Heart left ventricle (tissue), 16 donors: ENCODE data around the gene STOML1. TPM values are rescaled to one million over a fixed set of nuclear protein-coding genes. Genes with fewer than 3 reads are reported as not detected.

Source experiments
- ATAC-seq, 4 donors: fragments of 200-7000 bp; cut with Tn5 transposase; one replicate each; pipeline ENCODE4 v1.9.1; 2020 to 2022; ENCODE audit warnings: moderate library complexity in 4 of 4, mild to moderate bottlenecking in 3 of 4, moderate number of reproducible peaks in 1 of 4
- DNase-seq, 5 donors: peaks; one replicate each; pipeline ENCODE4 v3.0.0-alpha.2; 2020
- H3K27ac ChIP-seq, 12 donors: fragments of 200-600 bp; sonication (generic) in 4 of 12; one replicate each; pipeline versions ENCODE4 v1.5.0 to v1.8.0; 2016 to 2022; ENCODE audit warnings: mild to moderate bottlenecking in 2 of 12
- H3K27me3 ChIP-seq, 9 donors: fragments of 200-600 bp; sonication (generic) in 2 of 9; one replicate each; pipeline versions ENCODE4 v1.5.1 to v1.8.0; 2016 to 2022; ENCODE audit warnings: mild to moderate bottlenecking in 3 of 9
- H3K36me3 ChIP-seq, 9 donors: fragments of 200-600 bp; sonication (generic) in 2 of 9; one replicate each; pipeline versions ENCODE4 v1.5.0 to v1.8.0; 2018 to 2022; ENCODE audit warnings: mild to moderate bottlenecking in 2 of 9
- H3K4me1 ChIP-seq, 12 donors: fragments of 200-600 bp; sonication (generic) in 4 of 12; one replicate each; pipeline versions ENCODE4 v1.5.0 to v1.8.0; 2016 to 2022; ENCODE audit warnings: mild to moderate bottlenecking in 3 of 12
- H3K4me3 ChIP-seq, 12 donors: fragments of 200-600 bp; sonication (generic) in 4 of 12; one replicate each; pipeline versions ENCODE4 v1.5.0 to v1.8.0; 2017 to 2022; ENCODE audit warnings: mild to moderate bottlenecking in 9 of 12, moderate library complexity in 4 of 12
- H3K9me3 ChIP-seq, 12 donors: fragments of 200-600 bp; sonication (generic) in 4 of 12; one replicate each; pipeline versions ENCODE4 v1.5.0 to v1.8.0; 2016 to 2022; ENCODE audit warnings: mild to moderate bottlenecking in 1 of 12
- POLR2A ChIP-seq, 2 donors: fragments of 450-650 bp; IDR thresholded peaks; one replicate each; pipeline ENCODE4 v1.6.1; 2017; ENCODE audit warnings: antibody characterized with exemption in 2 of 2, mild to moderate bottlenecking in 2 of 2, moderate library complexity in 2 of 2
- WGBS, 4 donors: extraction: QIAGEN DNeasy Blood & Tissue Kit in 2 of 4; methylation state at CpG; one replicate each; pipeline versions ENCODE4 v1.1.5 to v1.1.7; 2013 to 2018; 5-methylcytosine and 5-hydroxymethylcytosine counted together
- intact Hi-C, 10 donors: fragments of 100-400 bp; cut with DNase I; formaldehyde crosslinking; loops; one replicate each; pipeline versions ENCODE4 v1.11.1 to v1.14.2; 2022
- polyA plus RNA-seq, 2 donors: library from polyadenylated mRNA; stranded (reverse); fragments of 200-250 nt; gene quantifications; one replicate each; pipeline ENCODE4 v1.2.3, GENCODE V29; 2013
- total RNA-seq, 9 donors: library from RNA; depleted of rRNA in 2 of 9; stranded (reverse); fragments of >200 nt in 2 of 9; fragmentation: NEBNext Ultra II Directional in 3 of 9; extraction: Animal tissue kit (Norgen Biotek cat#: 25700) in 3 of 9; gene quantifications; one replicate each; pipeline versions ENCODE4 v1.1.0 to v1.2.4, GENCODE V29; 2016 to 2023
- TF ChIP-seq, protein P1 (sequence below), 12 donors: fragments of 200-600 bp; sonication (generic) in 4 of 12; IDR thresholded peaks; one replicate each; pipeline versions ENCODE4 v1.5.0 to v1.8.0; 2018 to 2022; ENCODE audit warnings: antibody characterized with exemption in 12 of 12, mild to moderate bottlenecking in 5 of 12
- donor health status: ischemic (EF 13 %, LVEDD 7.1; RV severe dilation, severe dysfunction).
- donor health status: healthy with polysubstance abuse.
- donor health status: DM: no; HTN: yes; CAD: no.
- donor health status: DM: no; HTN: no; CAD: no.
- donor health status: ischemic (EF 25% LVEDD 6.9; RV normal size, moderate dysfunction).
- donor health status: ischemic (EF 25% LVEDD 5.7; RV mildly dilated, moderate dysfunction).
- donor health status: healthy.
- donor health status: DM: yes; HTN: yes; CAD: no.
- donor health status: ischemic (EF 35%, LVEDD 5.7; RV mildly dilated, moderate dysfunction).
- donor health status: nonischemic (EF 11% LVEDD 7.7; RV severe dilation, severe dysfunction).
- donor health status: DM: yes; HTN: yes; CAD: no.
- donor health status: PGD.
- donor health status: ischemic (EF 29% LVEDD 5.4; RV normal size, mild dysfunction).
- donor health status: nonischemic (EF 23%, LVEDD 6.1; RV moderate dilation, normal function).

The STOML1 gene
- total and polyA plus RNA-seq, 11 donors, result 25.0 to 41.1 (median 27.7) TPM

GRCh38 chr15:74013374-74013894 lies 21.3 kb upstream of the STOML1 start:
- TF ChIP-seq, protein P1, sequence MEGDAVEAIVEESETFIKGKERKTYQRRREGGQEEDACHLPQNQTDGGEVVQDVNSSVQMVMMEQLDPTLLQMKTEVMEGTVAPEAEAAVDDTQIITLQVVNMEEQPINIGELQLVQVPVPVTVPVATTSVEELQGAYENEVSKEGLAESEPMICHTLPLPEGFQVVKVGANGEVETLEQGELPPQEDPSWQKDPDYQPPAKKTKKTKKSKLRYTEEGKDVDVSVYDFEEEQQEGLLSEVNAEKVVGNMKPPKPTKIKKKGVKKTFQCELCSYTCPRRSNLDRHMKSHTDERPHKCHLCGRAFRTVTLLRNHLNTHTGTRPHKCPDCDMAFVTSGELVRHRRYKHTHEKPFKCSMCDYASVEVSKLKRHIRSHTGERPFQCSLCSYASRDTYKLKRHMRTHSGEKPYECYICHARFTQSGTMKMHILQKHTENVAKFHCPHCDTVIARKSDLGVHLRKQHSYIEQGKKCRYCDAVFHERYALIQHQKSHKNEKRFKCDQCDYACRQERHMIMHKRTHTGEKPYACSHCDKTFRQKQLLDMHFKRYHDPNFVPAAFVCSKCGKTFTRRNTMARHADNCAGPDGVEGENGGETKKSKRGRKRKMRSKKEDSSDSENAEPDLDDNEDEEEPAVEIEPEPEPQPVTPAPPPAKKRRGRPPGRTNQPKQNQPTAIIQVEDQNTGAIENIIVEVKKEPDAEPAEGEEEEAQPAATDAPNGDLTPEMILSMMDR (IDR thresholded peaks at IDR 0.05), result no peak
- no peak for TF ChIP-seq POLR2A (IDR thresholded peaks at IDR 0.05)
- whole genome bisulfite sequencing, 4 donors, result 95 to 99% (median 96%) methylated on average over 2 of the region's 2 CpGs
- H3K27ac ChIP-seq, result peak overlapping the region in 1 of 12 donors; percentile 82
- no peak for DNase-seq
- intact Hi-C loops, result no loop called here
- peaks cover 0 to 44% (median 4%) of the 10 kb centered on the region in 9 donors for H3K36me3 ChIP-seq
- H3K4me3 ChIP-seq, result no peak overlapping the region
- peaks cover 18 to 63% (median 42%) of the 10 kb centered on the region in 12 donors for H3K4me1 ChIP-seq
- ATAC-seq, result no peak
- H3K9me3 ChIP-seq, result no peaks in the 10 kb centered on the region
- H3K27me3 ChIP-seq, result no peaks in the 10 kb centered on the region

GRCh38 chr15:74011610-74012009 lies 19.5 kb upstream of the STOML1 start:
- TF ChIP-seq POLR2A (IDR thresholded peaks at IDR 0.05), result no peak
- TF ChIP-seq, protein P1 (IDR thresholded peaks at IDR 0.05), result no peak
- Histone ChIP-seq H3K36me3 (peaks cover 0 to 52% (median 8%) of the 10 kb centered on the region in 9 donors), H3K27me3 (no peaks in the 10 kb centered on the region), H3K27ac (peak overlapping the region; percentile 31 to 83 (median 70)), H3K9me3 (no peaks in the 10 kb centered on the region), H3K4me1 (peaks cover 21 to 80% (median 59%) of the 10 kb centered on the region in 12 donors), H3K4me3 (peak overlapping the region in 2 of 12 donors; percentile 6 to 9)
- peak; percentile 84 to 91 (median 90) for ATAC-seq
- DNase-seq, result peak in 4 of 5 donors; percentile 69 to 76 (median 75)
- WGBS, 4 donors, result 0 to 7% (median 1%) methylated on average over 2 of the region's 2 CpGs
- intact Hi-C loops, result loop anchor here in 2 of 10 donors (2.0 kb wide), 1 partner anchor 15 kb away; no protein-coding TSS in a partner anchor

- Histone ChIP-seq H3K9me3 (no peaks in the 10 kb centered on the region), H3K27me3 (no peaks in the 10 kb centered on the region), H3K36me3 (peaks cover 0 to 58% (median 13%) of the 10 kb centered on the region in 9 donors), H3K4me1 (peaks cover 23 to 82% (median 64%) of the 10 kb centered on the region in 12 donors), H3K27ac (peak overlapping the region; percentile 31 to 83 (median 70)), H3K4me3 (peak overlapping the region in 2 of 12 donors; percentile 6 to 9)
- 48 to 71% (median 57%) methylated on average over 2 of the region's 2 CpGs for WGBS, 4 donors
- intact Hi-C loops, result loop anchor here in 2 of 10 donors (2.0 kb wide), 1 partner anchor 14 kb away; no protein-coding TSS in a partner anchor
- ATAC-seq (peak in 2 of 4 donors; percentile 43 to 46), DNase-seq (no peak)
- TF ChIP-seq, protein P1 (IDR thresholded peaks at IDR 0.05), result no peak
- no peak for TF ChIP-seq POLR2A (IDR thresholded peaks at IDR 0.05)
These were observed 18.9 kb upstream of the STOML1 start for GRCh38 chr15:74010929-74011540.

- peaks cover 0 to 62% (median 27%) of the 10 kb centered on the region in 9 donors for H3K36me3 ChIP-seq
- no peak overlapping the region for H3K4me3 ChIP-seq
- 81 to 93% (median 84%) methylated on average over 3 of the region's 3 CpGs for WGBS, 4 donors
- H3K4me1 ChIP-seq, result peaks cover 23 to 90% (median 67%) of the 10 kb centered on the region in 12 donors
- TF ChIP-seq, protein P1 (IDR thresholded peaks at IDR 0.05), result no peak
- TF ChIP-seq POLR2A (IDR thresholded peaks at IDR 0.05), result no peak
- H3K27ac ChIP-seq, result peak overlapping the region in 7 of 12 donors; percentile 13 to 82 (median 70)
- H3K27me3 ChIP-seq, result no peaks in the 10 kb centered on the region
- DNase-seq, result no peak
- no peaks in the 10 kb centered on the region for H3K9me3 ChIP-seq
- no peak for ATAC-seq
- intact Hi-C loops, result no loop called here
These were observed 16.8 kb upstream of the STOML1 start for GRCh38 chr15:74008901-74009300.
